NCI-H2227 treated with DMSO at 0.1 percent for 48 hours (cell line): ENCODE results near the gene ZNF154.
"Not testable (repeated sequence)": the region's sequence is repeated elsewhere in the genome, so short reads cannot be mapped to it uniquely, and the experiment has no call there.

ENCODE experiments used
- DNase-seq: peaks from one replicate; lab custom pipeline; 2025; lab: John Stamatoyannopoulos, UW

Gene ZNF154

GRCh38 chr19:57708641-57709361 lies at the start of gene ZNF154:
TSS of gene ZNF154 (minus strand) at chr19:57709204. CDS start at chr19:57708971, 233 bp downstream.
- DNase-seq: no peak

GRCh38 chr19:57757941-57758340 lies 48.9 kb upstream of the ZNF154 start:
- DNase-seq: no peak

DNA sequence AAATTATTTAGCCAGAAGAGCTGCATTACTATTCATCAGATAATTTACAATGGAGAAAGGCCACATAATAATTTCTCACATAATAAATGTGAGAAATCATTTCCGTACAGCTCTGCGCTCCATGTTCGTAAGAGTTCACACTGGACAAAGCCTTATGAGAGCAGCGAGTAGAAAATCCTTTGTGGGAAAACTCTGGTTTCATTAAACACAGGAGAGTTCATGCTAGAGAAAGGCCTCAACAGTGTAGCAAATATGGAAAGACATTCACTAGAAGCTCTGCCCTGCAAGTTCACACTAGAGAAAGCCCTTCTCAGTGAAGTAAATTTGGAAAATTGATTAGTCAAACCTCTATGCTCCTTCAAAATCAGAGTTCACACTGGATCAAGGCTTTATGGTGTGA lies 46.0 kb upstream of the ZNF154 start:
- DNase-seq: no peak

DNA sequence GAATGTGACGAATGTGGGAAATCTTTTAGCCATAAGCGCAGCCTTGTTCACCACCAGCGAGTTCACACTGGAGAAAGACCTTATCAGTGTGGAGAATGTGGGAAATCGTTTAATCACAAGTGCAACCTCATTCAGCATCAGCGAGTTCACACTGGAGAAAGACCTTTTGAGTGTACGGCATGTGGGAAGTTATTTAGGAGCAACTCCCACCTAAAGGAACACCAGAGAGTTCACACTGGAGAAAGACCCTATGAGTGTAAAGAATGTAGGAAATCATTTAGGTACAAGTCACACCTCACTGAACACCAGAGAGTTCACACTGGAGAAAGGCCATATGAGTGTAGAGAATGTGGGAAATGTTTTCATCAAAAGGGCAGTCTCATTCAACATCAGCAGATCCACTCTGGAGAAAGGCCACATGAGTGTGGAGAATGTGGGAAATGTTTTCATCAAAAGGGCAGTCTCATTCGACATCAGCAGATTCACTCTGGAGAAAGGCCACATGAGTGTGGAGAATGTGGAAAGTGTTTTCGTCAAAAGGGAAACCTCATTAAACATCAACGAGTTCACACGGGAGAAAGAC lies 45.2 kb upstream of the ZNF154 start:
- no peak for DNase-seq

GRCh38 chr19:57748029-57748428 lies 39.0 kb upstream of the ZNF154 start:
- no peak for DNase-seq

GRCh38 chr19:57747472-57747807 lies 38.4 kb upstream of the ZNF154 start:
- no peak for DNase-seq

GRCh38 chr19:57746580-57747471 lies 37.8 kb upstream of the ZNF154 start, which contains the start of gene ZNF776:
TSS of gene ZNF776 (plus strand) at chr19:57746815. CDS start at chr19:57747059, 244 bp downstream.
- DNase-seq: peak; percentile 98

GRCh38 chr19:57738770-57739169 lies 29.8 kb upstream of the ZNF154 start:
- not testable (repeated sequence) for DNase-seq

GRCh38 chr19:57738320-57738719 lies 29.3 kb upstream of the ZNF154 start:
- DNase-seq: not testable (repeated sequence)

GRCh38 chr19:57720878-57721277 lies 11.9 kb upstream of the ZNF154 start:
- DNase-seq: no peak

GRCh38 chr19:57719901-57720519 lies 11.0 kb upstream of the ZNF154 start:
- no peak for DNase-seq

DNA sequence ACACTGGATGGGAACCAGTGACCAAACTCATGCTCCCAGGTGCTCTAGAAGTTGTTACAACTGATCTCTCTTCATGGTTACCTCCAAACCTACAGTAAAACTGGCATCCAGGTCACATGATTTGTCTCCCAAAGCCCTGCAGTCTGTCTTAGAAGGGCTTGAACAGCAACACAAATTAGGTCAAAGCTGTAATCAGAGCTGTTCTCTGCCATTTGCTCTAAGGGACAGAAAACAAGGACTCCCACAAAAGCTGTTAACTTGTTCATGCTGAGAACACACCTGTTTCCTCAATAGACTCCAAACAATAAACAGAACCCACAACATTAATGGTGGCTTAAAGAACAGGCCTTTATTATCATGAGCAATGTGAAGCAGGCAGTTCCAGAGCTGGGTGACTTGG lies 10.4 kb upstream of the ZNF154 start:
- DNase-seq: no peak

GRCh38 chr19:57712222-57712621 lies 3.2 kb upstream of the ZNF154 start:
- no peak for DNase-seq

DNA sequence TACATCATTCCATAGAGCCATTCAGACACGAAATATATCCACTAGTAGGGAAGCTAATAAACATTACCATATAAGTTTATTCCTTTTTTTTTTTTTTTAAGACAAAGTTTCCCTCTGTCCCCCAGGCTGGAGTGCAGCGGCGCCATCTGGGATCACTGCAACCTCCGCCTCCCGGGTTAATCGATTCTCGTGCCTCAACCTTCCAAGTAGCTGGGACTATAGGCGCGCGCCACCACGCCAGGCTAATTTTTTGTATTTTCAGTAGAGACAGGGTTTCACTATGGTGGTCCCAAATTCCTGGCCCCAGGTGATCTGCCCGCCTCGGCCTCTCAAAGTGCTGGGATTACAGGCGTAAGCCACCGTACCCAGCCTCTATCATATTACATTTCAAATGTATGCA lies 612 bp upstream of the ZNF154 start:
- no peak for DNase-seq

GRCh38 chr19:57706346-57706745 lies 2.7 kb downstream of the ZNF154 start:
- no peak for DNase-seq

DNA sequence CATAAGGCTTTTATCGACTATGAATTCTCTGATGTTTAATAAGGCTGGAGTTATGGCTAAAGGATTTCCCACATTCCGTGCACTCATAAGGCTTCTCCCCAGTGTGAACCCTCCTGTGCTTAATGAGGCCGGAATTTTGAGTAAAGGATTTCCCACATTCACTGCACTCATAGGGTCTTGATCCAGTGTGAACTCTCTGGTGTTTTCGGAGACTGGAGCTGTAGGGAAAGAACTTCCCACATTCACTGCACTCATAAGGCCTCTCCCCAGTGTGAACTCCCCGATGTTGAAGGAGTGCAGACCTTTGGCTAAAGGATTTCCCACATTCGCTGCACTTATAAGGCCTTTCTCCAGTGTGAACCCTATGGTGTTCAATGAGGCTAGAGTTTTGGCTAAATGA lies 7.4 kb downstream of the ZNF154 start:
- no peak for DNase-seq

DNA sequence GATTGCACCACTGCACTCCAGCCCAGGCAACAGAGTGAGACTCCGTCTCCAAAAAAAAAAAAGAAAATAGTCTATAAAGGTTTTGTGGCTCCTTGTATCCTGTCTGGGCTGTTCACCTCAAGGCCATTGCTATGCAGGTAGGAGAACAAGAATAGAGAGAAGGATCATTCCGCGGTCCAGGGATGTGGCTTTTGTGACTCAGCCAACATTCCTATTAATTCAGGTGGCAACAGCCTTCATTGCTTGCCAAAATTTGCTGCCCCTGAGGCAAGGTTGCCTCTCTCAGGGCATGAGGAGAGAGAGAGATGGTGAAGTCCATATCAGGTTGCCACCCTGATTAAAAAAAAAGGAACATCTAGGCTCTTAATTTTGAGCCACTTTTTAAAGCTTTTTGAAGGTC lies 19.3 kb downstream of the ZNF154 start:
- DNase-seq: no peak

DNA sequence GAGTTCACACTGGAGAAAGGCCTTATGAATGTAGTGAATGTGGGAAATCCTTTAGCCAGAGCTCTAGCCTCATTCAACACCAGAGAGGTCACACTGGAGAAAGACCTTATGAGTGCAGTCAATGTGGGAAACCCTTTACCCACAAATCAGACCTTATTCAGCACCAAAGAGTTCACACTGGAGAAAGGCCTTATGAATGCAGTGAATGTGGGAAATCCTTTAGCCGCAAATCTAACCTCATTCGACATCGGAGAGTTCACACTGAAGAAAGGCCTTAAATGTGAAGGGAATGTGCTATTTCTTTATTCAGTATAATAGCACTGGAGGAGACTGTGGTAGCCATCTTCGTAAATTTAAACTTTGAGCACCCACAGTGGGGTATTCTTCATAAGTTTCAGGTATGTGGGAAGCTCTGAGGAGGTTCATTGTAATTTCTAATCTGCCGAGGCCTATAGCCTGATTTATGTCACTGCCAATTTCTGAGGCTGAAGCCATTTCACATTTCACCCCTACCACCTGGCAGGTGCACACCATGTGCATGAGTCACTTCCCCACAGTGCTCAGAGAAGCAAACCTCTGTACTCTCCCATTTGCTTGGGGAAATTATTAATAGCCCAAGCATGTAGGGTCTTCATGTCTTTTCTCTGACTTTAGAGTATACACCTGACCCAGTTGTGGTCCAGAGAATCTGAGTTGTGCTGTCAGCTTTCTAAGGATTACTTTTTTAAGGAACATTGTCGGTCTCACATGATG lies 20.8 kb downstream of the ZNF154 start:
- no peak for DNase-seq

DNA sequence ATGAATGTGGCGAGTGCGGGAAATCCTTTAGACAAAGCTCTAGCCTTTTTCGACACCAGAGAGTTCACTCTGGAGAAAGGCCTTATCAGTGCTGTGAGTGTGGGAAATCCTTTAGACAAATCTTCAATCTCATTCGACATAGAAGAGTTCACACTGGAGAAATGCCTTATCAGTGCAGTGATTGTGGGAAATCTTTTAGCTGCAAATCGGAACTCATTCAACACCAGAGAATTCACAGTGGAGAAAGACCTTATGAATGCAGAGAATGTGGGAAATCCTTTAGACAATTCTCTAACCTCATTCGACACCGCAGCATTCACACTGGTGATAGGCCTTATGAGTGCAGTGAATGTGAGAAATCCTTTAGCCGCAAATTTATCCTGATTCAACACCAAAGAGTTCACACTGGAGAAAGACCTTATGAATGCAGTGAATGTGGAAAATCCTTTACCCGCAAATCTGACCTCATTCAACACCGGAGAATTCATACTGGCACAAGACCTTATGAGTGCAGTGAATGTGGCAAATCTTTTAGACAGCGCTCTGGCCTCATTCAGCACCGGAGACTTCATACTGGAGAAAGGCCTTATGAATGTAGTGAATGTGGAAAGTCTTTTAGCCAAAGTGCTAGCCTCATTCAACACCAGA lies 21.5 kb downstream of the ZNF154 start:
- no peak for DNase-seq

DNA sequence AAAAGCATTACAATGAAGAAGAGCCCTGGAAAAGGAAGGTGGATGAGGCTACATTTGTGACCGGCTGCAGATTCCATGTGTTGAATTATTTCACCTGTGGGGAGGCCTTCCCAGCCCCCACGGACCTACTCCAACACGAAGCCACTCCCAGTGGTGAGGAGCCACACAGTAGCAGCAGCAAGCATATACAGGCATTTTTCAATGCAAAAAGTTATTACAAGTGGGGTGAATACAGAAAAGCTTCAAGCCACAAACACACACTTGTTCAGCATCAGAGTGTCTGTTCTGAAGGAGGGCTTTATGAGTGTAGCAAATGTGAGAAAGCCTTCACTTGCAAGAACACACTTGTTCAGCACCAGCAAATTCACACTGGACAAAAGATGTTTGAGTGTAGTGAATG lies 22.3 kb downstream of the ZNF154 start:
- DNase-seq: no peak

DNA sequence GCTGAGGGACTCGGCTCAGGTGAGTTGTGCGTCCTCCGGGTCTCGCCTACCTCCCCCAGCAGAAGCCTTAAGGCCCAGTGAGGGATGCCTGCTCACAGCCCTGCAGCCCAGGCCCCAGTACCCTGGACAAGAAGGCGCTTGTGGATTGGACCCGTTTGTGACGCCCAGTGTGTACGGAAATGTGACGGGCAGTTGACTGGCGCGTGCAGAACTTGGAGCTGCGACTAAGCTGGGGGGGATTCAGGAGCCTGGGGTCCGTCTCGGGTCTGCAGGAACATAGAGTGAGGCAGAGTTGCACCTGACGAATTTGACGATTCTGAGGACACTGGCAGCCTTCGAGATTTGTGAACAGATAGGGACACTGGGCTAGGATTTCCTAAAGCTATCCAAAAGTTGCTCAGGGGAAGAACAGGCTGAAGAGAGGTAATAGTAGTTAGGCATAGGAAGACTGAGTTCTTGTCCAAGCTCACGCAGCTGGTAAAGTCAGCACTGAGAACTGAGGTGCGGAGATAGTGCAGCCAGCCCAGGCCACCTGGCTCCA lies 26.7 kb downstream of the ZNF154 start:
- DNase-seq: no peak
